Astrocyte of the spinal cord (primary cell): Measurements from ENCODE around the gene ELAPOR2.

Source experiments
- DNase-seq: peaks from one replicate; pipeline ENCODE4 v3.0.0; 2011; ENCODE audit warnings: low read depth, low spot score
- H3K4me3 ChIP-seq: 2 replicates; pipeline ENCODE4 v1.5.1; 2011; ENCODE audit warnings: low read depth, mild to moderate bottlenecking, low read length, moderate library complexity
- CTCF ChIP-seq: IDR thresholded peaks from 2 replicates; pipeline ENCODE4 v1.5.1; 2012; ENCODE audit warnings: low read depth, mild to moderate bottlenecking, low read length, inconsistent platforms
- in situ Hi-C: cut with HindIII; loops from 2 replicates; pipeline ENCODE4 v1.10.0; 2017; ENCODE audit warnings: low sequenced_read_pairs

ELAPOR2 gene

GRCh38 chr7:87094322-87094721 lies 34.9 kb upstream of the ELAPOR2 start:
- H3K4me3 ChIP-seq, result no peak overlapping the region
- in situ Hi-C loops, result no loop called here
- no peak for TF ChIP-seq CTCF
- DNase-seq, result no peak

- TF ChIP-seq CTCF, result no peak
- no peak for DNase-seq
- H3K4me3 ChIP-seq, result no peak overlapping the region
- in situ Hi-C loops, result no loop called here
These were observed 33.2 kb upstream of the ELAPOR2 start for GRCh38 chr7:87092568-87093091.

GRCh38 chr7:87091487-87092066 lies 32.1 kb upstream of the ELAPOR2 start:
- no peak for DNase-seq
- no peak overlapping the region for H3K4me3 ChIP-seq
- TF ChIP-seq CTCF, result no peak
- in situ Hi-C loops, result no loop called here

- in situ Hi-C loops, result no loop called here
- no peak overlapping the region for H3K4me3 ChIP-seq
- DNase-seq, result no peak
- TF ChIP-seq CTCF, result no peak
These were observed 24.5 kb upstream of the ELAPOR2 start for GRCh38 chr7:87083865-87084519.

- no peak for TF ChIP-seq CTCF
- in situ Hi-C loops, result no loop called here
- H3K4me3 ChIP-seq, result no peak overlapping the region
- DNase-seq, result no peak
These were observed 23.2 kb upstream of the ELAPOR2 start for GRCh38 chr7:87082675-87083074.

- TF ChIP-seq CTCF, result no peak
- DNase-seq, result no peak
- H3K4me3 ChIP-seq, result no peak overlapping the region
- in situ Hi-C loops, result no loop called here
These were observed 16.4 kb upstream of the ELAPOR2 start for GRCh38 chr7:87075671-87076404.
